HG03571 (cell line): Measurements from ENCODE around the gene TSPAN19.
"Not testable (repeated sequence)": the region's sequence is repeated elsewhere in the genome, so short reads cannot be mapped to it uniquely, and the experiment has no call there.

ENCODE experiments used
- ATAC-seq: cut with Tn5 transposase; IDR thresholded peaks from one replicate; pipeline ENCODE4 v1.9.1; 2021; ENCODE audit not compliant: unreplicated experiment

TSPAN19 gene

GRCh38 chr12:85036234-85036707 is at the start of gene TSPAN19, which contains the start of gene LRRIQ1:
TSPAN19 (minus strand) TSS chr12:85036277; CDS start chr12:85029946, 6,331 bp downstream.
LRRIQ1 (plus strand) TSS chr12:85036351; CDS start chr12:85038177, 1,826 bp downstream.
- peak; percentile 97 for ATAC-seq

- no peak for ATAC-seq
These were observed 49.0 kb upstream of the TSPAN19 start for GRCh38 chr12:85085066-85085465.

- no peak for ATAC-seq
These were observed 40.8 kb upstream of the TSPAN19 start for GRCh38 chr12:85076688-85077430.

- no peak for ATAC-seq
These were observed 36.7 kb upstream of the TSPAN19 start for GRCh38 chr12:85072826-85073225.

GRCh38 chr12:85065837-85066482 is 29.9 kb upstream of the TSPAN19 start:
- no peak for ATAC-seq

- ATAC-seq: no peak
These were observed 24.8 kb upstream of the TSPAN19 start for GRCh38 chr12:85060916-85061315.

GRCh38 chr12:85059594-85059993 is 23.5 kb upstream of the TSPAN19 start:
- ATAC-seq: no peak

- no peak for ATAC-seq
These were observed 22.3 kb upstream of the TSPAN19 start for GRCh38 chr12:85058339-85058738.

- ATAC-seq: peak; percentile 87
These were observed 21.4 kb upstream of the TSPAN19 start for GRCh38 chr12:85057370-85057963.

GRCh38 chr12:85043829-85044228 is 7.8 kb upstream of the TSPAN19 start:
- ATAC-seq: no peak

GRCh38 chr12:85041395-85041794 is 5.3 kb upstream of the TSPAN19 start:
- ATAC-seq: no peak

- ATAC-seq: no peak
These were observed 656 bp upstream of the TSPAN19 start for GRCh38 chr12:85036733-85037132.

- ATAC-seq: no peak
These were observed 6.6 kb downstream of the TSPAN19 start for GRCh38 chr12:85029456-85029855.

- ATAC-seq: no peak
These were observed 18.0 kb downstream of the TSPAN19 start for GRCh38 chr12:85018098-85018497.

GRCh38 chr12:85017618-85018017 is 18.5 kb downstream of the TSPAN19 start:
- ATAC-seq: no peak

- ATAC-seq: no peak
These were observed 18.9 kb downstream of the TSPAN19 start for GRCh38 chr12:85017133-85017532.

- ATAC-seq: no peak
These were observed 19.7 kb downstream of the TSPAN19 start for GRCh38 chr12:85016413-85016812.

GRCh38 chr12:85007836-85008235 is 28.2 kb downstream of the TSPAN19 start:
- no peak for ATAC-seq

- no peak for ATAC-seq
These were observed 29.9 kb downstream of the TSPAN19 start for GRCh38 chr12:85006206-85006605.

GRCh38 chr12:85005615-85006014 is 30.5 kb downstream of the TSPAN19 start:
- no peak for ATAC-seq

- ATAC-seq: not testable (repeated sequence)
These were observed 31.0 kb downstream of the TSPAN19 start for GRCh38 chr12:85005047-85005446.

- no peak for ATAC-seq
These were observed 31.9 kb downstream of the TSPAN19 start for GRCh38 chr12:85004204-85004603.
